ENCODE results near the gene MCC.

DNA sequence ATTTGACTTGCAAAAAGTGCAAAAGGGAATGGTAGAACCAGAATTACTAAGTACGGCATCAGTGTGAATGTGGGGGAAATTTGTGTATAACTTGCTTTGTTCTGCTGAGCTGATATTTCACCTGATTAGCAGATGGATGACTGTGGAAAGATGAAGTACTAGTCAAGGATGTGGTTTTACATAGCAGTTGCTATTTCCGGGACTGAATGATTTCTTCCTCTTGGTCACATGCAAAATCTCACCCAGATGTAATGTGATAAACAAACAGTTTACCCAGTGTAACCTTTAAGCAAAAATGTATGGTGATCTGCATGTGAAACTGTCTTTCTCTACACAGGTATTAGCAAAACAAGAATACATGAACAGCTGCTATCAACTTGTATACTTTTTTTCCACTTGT, 465.6 kb downstream of the MCC start:
- TF ChIP-seq, protein P1, sequence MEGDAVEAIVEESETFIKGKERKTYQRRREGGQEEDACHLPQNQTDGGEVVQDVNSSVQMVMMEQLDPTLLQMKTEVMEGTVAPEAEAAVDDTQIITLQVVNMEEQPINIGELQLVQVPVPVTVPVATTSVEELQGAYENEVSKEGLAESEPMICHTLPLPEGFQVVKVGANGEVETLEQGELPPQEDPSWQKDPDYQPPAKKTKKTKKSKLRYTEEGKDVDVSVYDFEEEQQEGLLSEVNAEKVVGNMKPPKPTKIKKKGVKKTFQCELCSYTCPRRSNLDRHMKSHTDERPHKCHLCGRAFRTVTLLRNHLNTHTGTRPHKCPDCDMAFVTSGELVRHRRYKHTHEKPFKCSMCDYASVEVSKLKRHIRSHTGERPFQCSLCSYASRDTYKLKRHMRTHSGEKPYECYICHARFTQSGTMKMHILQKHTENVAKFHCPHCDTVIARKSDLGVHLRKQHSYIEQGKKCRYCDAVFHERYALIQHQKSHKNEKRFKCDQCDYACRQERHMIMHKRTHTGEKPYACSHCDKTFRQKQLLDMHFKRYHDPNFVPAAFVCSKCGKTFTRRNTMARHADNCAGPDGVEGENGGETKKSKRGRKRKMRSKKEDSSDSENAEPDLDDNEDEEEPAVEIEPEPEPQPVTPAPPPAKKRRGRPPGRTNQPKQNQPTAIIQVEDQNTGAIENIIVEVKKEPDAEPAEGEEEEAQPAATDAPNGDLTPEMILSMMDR (IDR thresholded peaks at IDR 0.05) = no peak
- TF ChIP-seq POLR2A (IDR thresholded peaks at IDR 0.05) = no peak
